Measurements from ENCODE around the gene CDK5RAP2. TPM values are rescaled to one million over a fixed set of nuclear protein-coding genes. Genes with fewer than 3 reads are reported as not detected.
A peak's percentile ranks its signal among the peaks of the same experiment; 100 is the strongest.

Gene CDK5RAP2
- polyA plus RNA-seq, 1 donor (not counting 4 experiments of a cell fraction or from before 2014, with no cell fraction given), result 22.4 TPM

DNA sequence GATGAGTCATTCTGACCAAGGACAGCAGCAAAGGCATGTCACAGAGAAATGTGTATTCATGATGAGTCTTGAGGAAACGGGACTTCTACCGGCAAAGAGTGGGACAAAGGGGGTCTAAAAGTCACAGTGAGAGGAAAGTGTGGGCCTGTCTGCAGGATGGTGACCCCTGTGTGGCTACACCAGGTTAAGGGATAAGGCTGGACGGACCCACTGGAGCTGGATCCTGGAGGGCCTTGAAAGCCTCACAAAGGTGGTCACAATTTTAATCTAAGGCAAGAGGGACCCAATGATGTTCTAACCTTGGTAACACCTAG, 176.5 kb downstream of the CDK5RAP2 start:
- peaks cover 10% of the 10 kb centered on the region for H3K4me1 ChIP-seq (ENCODE audit: control insufficient read depth, extremely low read depth, insufficient read depth, low read length)
- no peak for DNase-seq (ENCODE audit: low read depth, low spot score)
- H3K9me1 ChIP-seq (ENCODE audit: control insufficient read depth, extremely low read depth, insufficient read depth, low read length), result no peaks in the 10 kb centered on the region
- H3K36me3 ChIP-seq (ENCODE audit: control insufficient read depth in 2 of 2, extremely low read depth in 1 of 2, insufficient read depth in 2 of 2, low read length in 2 of 2), result peaks cover 21 to 43% of the 10 kb centered on the region in 2 experiments
- H2AFZ ChIP-seq (ENCODE audit: control insufficient read depth, low read length), result no peak overlapping the region
- no peak for TF ChIP-seq EZH2 (IDR thresholded peaks at IDR 0.05; ENCODE audit: low read length)
- TF ChIP-seq, protein P1, sequence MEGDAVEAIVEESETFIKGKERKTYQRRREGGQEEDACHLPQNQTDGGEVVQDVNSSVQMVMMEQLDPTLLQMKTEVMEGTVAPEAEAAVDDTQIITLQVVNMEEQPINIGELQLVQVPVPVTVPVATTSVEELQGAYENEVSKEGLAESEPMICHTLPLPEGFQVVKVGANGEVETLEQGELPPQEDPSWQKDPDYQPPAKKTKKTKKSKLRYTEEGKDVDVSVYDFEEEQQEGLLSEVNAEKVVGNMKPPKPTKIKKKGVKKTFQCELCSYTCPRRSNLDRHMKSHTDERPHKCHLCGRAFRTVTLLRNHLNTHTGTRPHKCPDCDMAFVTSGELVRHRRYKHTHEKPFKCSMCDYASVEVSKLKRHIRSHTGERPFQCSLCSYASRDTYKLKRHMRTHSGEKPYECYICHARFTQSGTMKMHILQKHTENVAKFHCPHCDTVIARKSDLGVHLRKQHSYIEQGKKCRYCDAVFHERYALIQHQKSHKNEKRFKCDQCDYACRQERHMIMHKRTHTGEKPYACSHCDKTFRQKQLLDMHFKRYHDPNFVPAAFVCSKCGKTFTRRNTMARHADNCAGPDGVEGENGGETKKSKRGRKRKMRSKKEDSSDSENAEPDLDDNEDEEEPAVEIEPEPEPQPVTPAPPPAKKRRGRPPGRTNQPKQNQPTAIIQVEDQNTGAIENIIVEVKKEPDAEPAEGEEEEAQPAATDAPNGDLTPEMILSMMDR (optimal IDR thresholded peaks at IDR 0.05 in 1 of 3, IDR thresholded peaks at IDR 0.05 in 1 of 3, conservative IDR thresholded peaks at IDR 0.05 in 1 of 3; ENCODE audit: extremely low read depth in 1 of 3, insufficient read depth in 2 of 3, low read length in 3 of 3), result no peak
- no peak overlapping the region for H3K9ac ChIP-seq (ENCODE audit: control insufficient read depth, extremely low read depth, insufficient read depth, low read length)
- H3K9me3 ChIP-seq (ENCODE audit: control insufficient read depth, low read depth, low read length), result no peaks in the 10 kb centered on the region
- H3K79me2 ChIP-seq (ENCODE audit: control insufficient read depth, insufficient read depth, low read length), result no peaks in the 10 kb centered on the region
- no peaks in the 10 kb centered on the region for H3K27me3 ChIP-seq (ENCODE audit: control insufficient read depth, extremely low read depth, insufficient read depth, low read length)
- dilution Hi-C loops (cut with MboI; ENCODE audit: extremely low pct_ligation_motif_present, low sequenced_read_pairs), result no loop called here
- H3K4me2 ChIP-seq (ENCODE audit: control insufficient read depth, extremely low read depth, insufficient read depth, low read depth, low read length), result peak overlapping the region; percentile 4
- H3K27ac ChIP-seq (ENCODE audit: control insufficient read depth, insufficient read depth, low read length), result no peak overlapping the region
- FAIRE-seq, result peak; percentile 5
- H3K4me3 ChIP-seq (ENCODE audit: control insufficient read depth in 2 of 3, extremely low read depth in 1 of 3, insufficient read depth in 2 of 3, low read depth in 1 of 3, low read length in 3 of 3), result no peak overlapping the region
- peaks cover 4% of the 10 kb centered on the region for H4K20me1 ChIP-seq (ENCODE audit: control insufficient read depth, extremely low read depth, insufficient read depth, low read length)

- Histone ChIP-seq H3K36me3 (ENCODE audit: control insufficient read depth in 2 of 2, extremely low read depth in 1 of 2, insufficient read depth in 2 of 2, low read length in 2 of 2) (peaks cover 17 to 41% of the 10 kb centered on the region in 2 experiments), H3K27ac (ENCODE audit: control insufficient read depth, insufficient read depth, low read length) (no peak overlapping the region)
Measured at GRCh38 chr9:120402741-120403542, 177.0 kb downstream of the CDK5RAP2 start.

More at GRCh38 chr9:120402741-120403542, 177.0 kb downstream of the CDK5RAP2 start:
- Histone ChIP-seq H3K9me1 (ENCODE audit: control insufficient read depth, extremely low read depth, insufficient read depth, low read length) (no peaks in the 10 kb centered on the region), H3K9me3 (ENCODE audit: control insufficient read depth, low read depth, low read length) (no peaks in the 10 kb centered on the region), H3K4me2 (ENCODE audit: control insufficient read depth, extremely low read depth, insufficient read depth, low read depth, low read length) (peak overlapping the region; percentile 4), H3K4me3 (ENCODE audit: control insufficient read depth in 2 of 3, extremely low read depth in 1 of 3, insufficient read depth in 2 of 3, low read depth in 1 of 3, low read length in 3 of 3) (no peak overlapping the region), H3K79me2 (ENCODE audit: control insufficient read depth, insufficient read depth, low read length) (no peaks in the 10 kb centered on the region), H3K27me3 (ENCODE audit: control insufficient read depth, extremely low read depth, insufficient read depth, low read length) (no peaks in the 10 kb centered on the region), H3K4me1 (ENCODE audit: control insufficient read depth, extremely low read depth, insufficient read depth, low read length) (peaks cover 10% of the 10 kb centered on the region), H4K20me1 (ENCODE audit: control insufficient read depth, extremely low read depth, insufficient read depth, low read length) (peaks cover 4% of the 10 kb centered on the region), H3K9ac (ENCODE audit: control insufficient read depth, extremely low read depth, insufficient read depth, low read length) (no peak overlapping the region), H2AFZ (ENCODE audit: control insufficient read depth, low read length) (no peak overlapping the region)
- peak; percentile 19 for DNase-seq (ENCODE audit: low read depth, low spot score)
- dilution Hi-C loops (cut with MboI; ENCODE audit: extremely low pct_ligation_motif_present, low sequenced_read_pairs), result no loop called here
- no peak for FAIRE-seq
- TF ChIP-seq, protein P1 (optimal IDR thresholded peaks at IDR 0.05 in 1 of 3, IDR thresholded peaks at IDR 0.05 in 1 of 3, conservative IDR thresholded peaks at IDR 0.05 in 1 of 3; ENCODE audit: extremely low read depth in 1 of 3, insufficient read depth in 2 of 3, low read length in 3 of 3), result no peak
- no peak for TF ChIP-seq EZH2 (IDR thresholded peaks at IDR 0.05; ENCODE audit: low read length)
